HT-29 (cell line): Measurements from ENCODE around the gene RAD51B. TPM values are rescaled to one million over a fixed set of nuclear protein-coding genes. Genes with fewer than 3 reads are reported as not detected.
A peak's percentile ranks its signal among the peaks of the same experiment; 100 is the strongest.

Source experiments
- DNase-seq: peaks from one replicate; pipeline ENCODE4 v3.0.0-alpha.2; 2015; ENCODE audit warnings: low spot score
- total RNA-seq: library from RNA; depleted of rRNA; stranded (reverse); fragments of >200 nt; shearing (Covaris generic); gene quantifications from 2 replicates; pipeline ENCODE4 v1.2.3, GENCODE V29; 2014

Gene RAD51B
- total RNA-seq, 1 experiment from 2014 or later, result 5.9 TPM

DNA sequence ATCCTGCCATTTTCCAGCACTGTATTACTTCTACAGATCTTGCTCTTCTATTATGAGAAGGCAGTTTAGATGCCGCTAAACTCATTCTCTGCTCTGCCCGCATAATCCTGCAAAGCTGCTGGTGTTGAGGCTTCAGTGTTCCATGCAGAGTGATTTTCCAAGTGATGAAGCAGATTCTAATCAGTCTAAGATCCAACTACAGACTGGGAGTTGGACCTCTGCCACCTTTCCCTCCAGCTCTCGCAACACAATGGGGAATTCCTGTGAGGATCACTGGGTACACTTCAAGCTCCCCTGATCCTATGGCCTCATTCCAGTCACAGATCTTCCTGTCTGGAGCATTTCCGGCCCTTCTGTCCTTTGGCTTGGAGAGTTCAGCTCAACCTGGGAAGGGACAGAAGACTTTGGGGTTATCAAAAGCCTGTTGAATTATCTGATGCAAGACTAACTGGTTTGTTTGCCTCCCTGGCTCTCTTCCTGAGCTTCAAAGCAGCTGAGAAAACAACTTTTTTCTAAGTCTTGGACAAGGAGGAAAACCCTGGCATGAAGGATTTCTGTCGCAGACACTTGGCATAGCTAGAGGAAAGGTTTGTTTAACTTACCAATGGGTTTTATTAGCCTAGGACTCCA is 639.4 kb downstream of the RAD51B start:
- DNase-seq, result peak; percentile 90

DNA sequence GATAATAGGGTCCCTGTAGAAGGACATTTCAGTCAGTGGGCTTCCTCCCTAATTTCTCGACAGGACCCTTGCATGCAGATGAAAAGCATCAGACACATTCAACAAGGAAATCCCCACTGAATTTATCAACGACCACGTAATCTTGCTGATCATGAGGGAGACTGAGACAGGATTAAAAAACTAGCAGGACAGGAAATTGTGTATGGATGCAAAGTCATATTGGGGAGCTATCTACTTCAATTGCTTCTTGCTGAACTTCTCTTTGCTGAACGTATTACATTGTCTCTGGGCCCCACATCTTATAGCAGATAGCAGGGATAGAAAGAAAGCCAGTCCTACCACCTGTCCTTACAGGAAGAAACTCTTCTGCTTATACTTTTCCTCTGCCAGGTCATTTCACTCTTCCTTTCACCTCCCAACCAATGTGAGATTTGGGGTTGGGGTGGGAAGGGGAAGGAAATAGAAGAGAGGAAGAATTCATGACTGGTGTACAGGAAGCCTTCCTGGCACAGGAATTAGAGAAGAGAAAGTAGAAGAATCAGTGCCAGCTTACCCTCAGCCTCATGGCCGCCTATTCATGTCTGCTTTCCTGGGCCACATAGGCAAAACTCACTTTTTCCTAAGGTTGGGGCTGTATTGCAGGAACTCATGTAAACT is 640.0 kb downstream of the RAD51B start:
- no peak for DNase-seq

DNA sequence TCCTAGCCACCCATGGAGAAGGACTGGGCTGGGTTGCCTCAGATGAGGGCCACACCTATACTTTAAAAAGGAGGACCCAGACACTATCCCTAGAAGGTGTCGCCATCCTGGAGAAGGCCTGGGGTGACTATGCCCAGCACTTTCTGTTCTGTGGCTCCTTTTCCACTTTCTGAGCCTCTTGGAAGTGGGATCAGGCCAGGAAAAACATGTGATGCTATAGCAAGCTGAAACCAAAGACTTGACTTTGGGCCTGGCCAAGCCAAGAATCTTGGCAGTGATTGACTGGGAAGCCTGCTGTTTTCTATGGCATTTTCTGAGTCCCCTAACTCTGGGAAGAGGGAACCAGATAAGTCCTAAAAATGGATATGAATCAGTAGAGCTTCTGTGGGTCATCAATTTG is 641.0 kb downstream of the RAD51B start:
- DNase-seq, result no peak

GRCh38 chr14:68461086-68461485 is 641.5 kb downstream of the RAD51B start:
- DNase-seq, result no peak

GRCh38 chr14:68462683-68463082 is 643.1 kb downstream of the RAD51B start:
- no peak for DNase-seq

DNA sequence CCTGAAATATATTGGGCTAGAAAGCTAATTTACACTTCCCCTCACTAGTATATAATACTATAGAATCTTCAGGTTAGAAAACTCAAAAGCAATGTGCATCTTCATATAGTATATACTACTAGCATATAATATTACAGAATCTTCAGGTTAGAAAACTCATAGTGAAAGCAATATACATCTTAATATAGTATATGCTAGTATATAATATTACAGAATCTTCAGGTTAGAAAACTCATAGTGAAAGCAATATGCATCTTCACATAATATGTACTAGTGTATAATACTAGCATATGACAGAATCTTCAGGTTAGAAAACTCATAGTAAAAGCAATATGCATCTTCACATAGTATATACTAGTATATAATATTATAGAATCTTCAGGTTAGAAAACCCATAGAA is 643.7 kb downstream of the RAD51B start:
- DNase-seq, result no peak

DNA sequence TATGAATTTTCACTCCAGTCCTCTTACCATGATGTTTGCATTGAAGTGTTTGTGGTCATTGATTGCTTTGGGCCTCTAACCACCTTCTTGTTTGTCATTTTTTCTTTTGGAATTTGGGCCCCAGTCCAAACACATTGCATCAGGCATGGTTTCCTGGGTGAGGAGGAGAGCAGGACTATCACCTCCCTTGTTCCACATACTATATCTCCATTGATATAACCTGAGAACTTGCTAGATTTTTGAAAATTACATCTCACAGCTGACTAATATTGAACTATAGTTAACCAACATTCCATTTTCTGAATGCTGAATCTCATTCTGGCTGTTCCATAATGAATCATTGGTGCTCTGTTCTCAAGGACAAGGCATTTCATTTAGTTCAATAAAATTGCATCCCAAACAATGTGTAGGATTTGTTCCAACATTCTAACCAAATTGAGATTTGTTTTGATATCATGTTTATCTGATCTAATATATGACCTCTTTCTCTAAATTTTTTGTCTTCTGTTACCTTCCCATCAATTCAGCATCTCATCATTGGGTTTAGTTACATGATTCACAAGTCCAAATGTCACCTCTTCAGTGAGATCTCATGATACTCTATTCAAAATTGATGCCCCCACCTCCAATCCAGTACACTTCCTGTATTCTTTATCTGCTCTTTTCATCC is 644.3 kb downstream of the RAD51B start:
- no peak for DNase-seq

DNA sequence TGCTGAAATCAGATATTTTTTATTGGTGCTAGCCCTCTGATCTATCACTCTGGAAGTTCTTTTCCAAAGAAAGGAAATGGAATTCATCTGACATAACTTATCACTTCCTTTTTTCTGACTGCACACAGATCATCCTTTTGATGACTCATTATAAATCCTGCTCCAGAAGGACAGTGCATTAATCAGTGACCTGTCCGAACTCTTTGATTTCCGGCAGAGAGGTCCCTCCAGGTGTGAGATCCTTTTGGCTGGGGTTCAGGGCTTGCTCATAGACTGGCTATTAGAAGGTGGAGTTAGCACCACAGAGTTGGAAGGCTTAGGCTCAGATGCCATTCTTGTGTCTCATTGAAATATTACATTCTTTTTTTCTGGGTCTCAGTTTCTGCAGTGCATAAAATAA is 645.1 kb downstream of the RAD51B start:
- DNase-seq, result peak; percentile 49

GRCh38 chr14:68466491-68466977 is 647.0 kb downstream of the RAD51B start:
- DNase-seq, result peak; percentile 57

GRCh38 chr14:68467425-68467824 is 647.8 kb downstream of the RAD51B start:
- no peak for DNase-seq

GRCh38 chr14:68468437-68469207 is 649.0 kb downstream of the RAD51B start:
- DNase-seq, result peak; percentile 60

DNA sequence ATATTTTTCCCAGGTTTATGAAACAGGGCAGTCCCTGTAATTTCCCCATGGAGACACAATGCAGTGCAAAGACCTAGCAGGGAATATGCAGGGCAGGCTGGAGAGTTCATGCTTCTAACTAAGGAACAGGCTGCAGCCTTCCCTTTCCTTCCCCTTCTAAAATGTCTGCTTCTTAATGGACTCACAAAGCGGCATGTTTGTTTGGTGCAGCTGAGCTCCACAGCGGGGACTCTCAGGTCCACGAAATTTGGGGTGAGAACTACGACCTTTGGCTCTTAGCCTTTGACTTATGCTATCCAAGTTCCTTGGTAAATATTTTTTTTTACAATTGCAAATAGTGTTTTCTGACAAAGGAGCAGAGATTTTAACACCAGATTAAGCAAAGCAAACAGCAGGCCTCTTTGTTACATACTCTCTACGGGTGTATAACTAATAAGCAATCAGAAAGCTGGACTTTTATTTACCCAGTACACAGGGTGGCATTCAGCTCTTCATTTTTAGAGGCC is 649.7 kb downstream of the RAD51B start:
- no peak for DNase-seq

DNA sequence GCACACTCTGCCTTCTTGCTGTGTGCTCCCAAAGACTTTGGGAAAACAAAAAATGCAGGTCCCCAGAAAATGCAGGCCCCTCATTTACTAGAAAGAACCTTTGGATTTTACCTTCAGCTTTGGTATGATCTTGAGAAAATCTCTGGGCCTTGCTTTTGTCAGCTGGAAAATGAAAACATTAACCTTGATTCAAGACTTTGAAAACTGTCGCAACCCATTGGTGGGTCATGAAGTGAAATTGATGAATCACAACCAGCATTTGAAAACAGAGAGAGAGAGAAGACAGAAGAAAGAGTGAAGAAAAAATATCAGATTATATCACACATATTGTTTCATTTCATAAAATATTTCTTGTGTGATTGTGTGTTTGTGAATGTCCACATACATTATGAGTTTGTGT is 650.8 kb downstream of the RAD51B start:
- no peak for DNase-seq

GRCh38 chr14:68471029-68471963 is 651.7 kb downstream of the RAD51B start:
- DNase-seq, result no peak

DNA sequence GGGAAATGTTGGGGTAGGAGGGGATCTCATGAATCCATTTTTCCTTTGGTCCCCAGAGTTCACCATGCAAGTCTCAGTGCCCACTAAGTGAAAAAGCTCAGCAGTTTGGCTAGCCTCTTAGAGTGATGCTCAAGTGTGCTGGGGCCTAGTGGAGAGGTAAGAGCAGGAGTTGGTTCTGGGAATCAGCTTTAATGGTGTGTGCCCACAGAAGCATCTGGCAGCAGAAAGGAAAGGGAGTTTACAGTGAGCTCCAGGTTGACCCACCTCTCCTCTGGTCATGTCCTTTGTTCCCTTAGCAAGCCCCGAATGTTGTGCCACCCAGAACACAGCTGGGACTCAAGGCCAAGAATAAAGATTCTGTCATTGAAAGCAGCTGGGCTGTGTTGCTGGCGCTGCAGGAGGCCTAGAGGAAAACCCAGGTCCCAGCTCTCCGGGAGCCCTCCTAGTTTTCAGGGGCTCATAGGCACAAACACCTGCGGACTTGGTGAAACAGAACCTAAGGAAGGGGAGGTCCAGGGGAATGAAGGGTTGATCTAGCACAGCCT is 652.5 kb downstream of the RAD51B start:
- no peak for DNase-seq

DNA sequence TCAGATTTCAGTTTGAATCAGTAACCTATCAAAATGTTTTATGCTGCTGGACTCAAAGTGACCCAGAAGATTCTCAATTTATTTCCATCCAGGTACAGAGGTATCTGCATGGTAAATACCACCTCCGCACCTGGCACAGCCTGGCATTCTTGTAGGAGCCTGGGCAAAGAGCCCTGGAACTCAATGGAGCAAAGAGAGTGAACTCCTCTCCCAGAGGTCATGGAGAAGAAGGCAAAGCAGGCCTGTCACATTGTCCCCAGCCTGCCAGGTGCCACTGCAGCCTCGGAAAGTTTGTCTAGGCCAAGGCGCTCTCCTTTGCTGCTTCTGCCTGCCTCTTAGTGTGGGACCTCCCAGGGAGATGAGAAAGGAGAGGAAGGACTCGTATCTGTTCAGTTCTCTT is 653.5 kb downstream of the RAD51B start:
- peak; percentile 68 for DNase-seq

- no peak for DNase-seq
Measured at GRCh38 chr14:68473794-68474193, 654.2 kb downstream of the RAD51B start.

GRCh38 chr14:68474741-68475140 is 655.2 kb downstream of the RAD51B start:
- DNase-seq, result no peak

DNA sequence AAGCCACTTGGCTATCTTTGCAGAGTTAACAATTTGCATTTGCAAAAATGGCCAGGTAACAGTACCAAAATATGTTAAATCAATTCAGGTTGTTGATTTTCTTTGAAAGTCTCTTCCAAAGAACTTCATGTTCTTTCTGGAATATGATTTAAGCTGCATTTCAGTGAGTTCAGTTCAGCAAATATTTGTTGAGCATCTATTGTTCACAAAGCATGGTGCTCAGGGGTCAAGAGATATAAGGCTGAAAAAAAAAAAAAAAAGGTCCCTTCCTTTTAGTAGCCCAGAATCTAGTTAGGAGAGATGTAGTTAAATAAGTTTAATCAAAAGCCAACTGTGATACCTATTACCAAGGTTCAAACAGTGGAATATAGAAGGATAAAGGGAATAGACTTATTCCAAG is 656.2 kb downstream of the RAD51B start:
- no peak for DNase-seq
